Fibroblast of skin of back (primary cell): ENCODE data around the gene RNF224. TPM values are rescaled to one million over a fixed set of nuclear protein-coding genes. Genes with fewer than 3 reads are reported as not detected.
A peak's percentile ranks its signal among the peaks of the same experiment; 100 is the strongest.

Experiments
- DNase-seq: peaks from one replicate; pipeline ENCODE4 v3.0.0-alpha.2; 2013
- polyA plus RNA-seq, 2 experiments: library from polyadenylated mRNA; unstranded; fragments of 120-200 nt; gene quantifications; one replicate each; pipeline ENCODE4 v1.2.1, GENCODE V29; 2013; ENCODE audit not compliant: insufficient read length in 2 of 2

The RNF224 gene
- 0.18 TPM for polyA plus RNA-seq (2013, experiment 1 of 2; ENCODE audit: insufficient read length)
- polyA plus RNA-seq (2013, experiment 2 of 2; ENCODE audit: insufficient read length) = not detected

- DNase-seq = peak; percentile 60
Observed at GRCh38 chr9:137227054-137227852, at the start of gene RNF224. Gene RNF224 (plus strand): TSS chr9:137227502. CDS start chr9:137228336, 834 bp downstream.

- peak; percentile 30 for DNase-seq
Observed at GRCh38 chr9:137178201-137178938, 48.9 kb upstream of the RNF224 start.

GRCh38 chr9:137178939-137179630 is 48.2 kb upstream of the RNF224 start:
- no peak for DNase-seq

GRCh38 chr9:137179761-137180160 is 47.5 kb upstream of the RNF224 start:
- no peak for DNase-seq

GRCh38 chr9:137180491-137180890 is 46.8 kb upstream of the RNF224 start:
- no peak for DNase-seq

GRCh38 chr9:137181680-137182079 is 45.6 kb upstream of the RNF224 start:
- DNase-seq = no peak

- no peak for DNase-seq
Observed at GRCh38 chr9:137182836-137183235, 44.5 kb upstream of the RNF224 start.

GRCh38 chr9:137183980-137184595 is 43.2 kb upstream of the RNF224 start:
- DNase-seq = no peak

- no peak for DNase-seq
Observed at GRCh38 chr9:137184881-137185660, 42.2 kb upstream of the RNF224 start.

- no peak for DNase-seq
Observed at GRCh38 chr9:137185921-137186320, 41.4 kb upstream of the RNF224 start.

GRCh38 chr9:137186385-137186784 is 40.9 kb upstream of the RNF224 start:
- no peak for DNase-seq

- no peak for DNase-seq
Observed at GRCh38 chr9:137187386-137187785, 39.9 kb upstream of the RNF224 start.

GRCh38 chr9:137188086-137188489 is 39.2 kb upstream of the RNF224 start:
- no peak for DNase-seq

GRCh38 chr9:137188490-137189296 is 38.6 kb upstream of the RNF224 start, which contains the start of the genes ANAPC2 and SSNA1:
Gene ANAPC2 (minus strand): TSS chr9:137188560. CDS start chr9:137188532, 28 bp downstream.
Gene SSNA1 (plus strand): TSS chr9:137188676. CDS start chr9:137188727, 51 bp downstream.
- DNase-seq = peak; percentile 91

GRCh38 chr9:137189297-137190295 is 37.7 kb upstream of the RNF224 start:
- DNase-seq = no peak

- DNase-seq = no peak
Observed at GRCh38 chr9:137190315-137190856, 36.9 kb upstream of the RNF224 start.

GRCh38 chr9:137191245-137191644 is 36.1 kb upstream of the RNF224 start:
- DNase-seq = no peak

- DNase-seq = no peak
Observed at GRCh38 chr9:137191691-137192447, 35.4 kb upstream of the RNF224 start.
